WTC11 (cell line): ENCODE measurements around the gene OR2AK2.

Experiments
- CTCF ChIP-seq: fragments of 200-600 bp; IDR thresholded peaks from 2 replicates; pipeline ENCODE4 v1.8.0; 2022; ENCODE audit warnings: antibody characterized with exemption
- NFYB ChIP-seq: sonication (generic); formaldehyde crosslinking; conservative IDR thresholded peaks from 2 replicates; pipeline ENCODE4 v1.8.0; 2022; ENCODE audit warnings: low read depth, missing genetic modification reagents
- STAT6 ChIP-seq: sonication (generic); formaldehyde crosslinking; conservative IDR thresholded peaks from 2 replicates; pipeline ENCODE4 v1.8.1; 2023; ENCODE audit warnings: mild to moderate bottlenecking, low read depth, missing genetic modification reagents, moderate library complexity
- ZNF671 ChIP-seq: fragments of 250-450 bp; sonication (Bioruptor Pico); IDR thresholded peaks from 2 replicates; pipeline ENCODE4 v1.8.0; 2021; ENCODE audit warnings: mild to moderate bottlenecking

GRCh38 chr1:248000169-248000568, 35.1 kb downstream of the OR2AK2 start:
- TF ChIP-seq NFYB (no peak), STAT6 (CRISPR knock-in tag) (no peak), CTCF (no peak), ZNF671 (CRISPR knock-in tag) (no peak)
